ENCODE results near the gene FAM8A1. TPM values are rescaled to one million over a fixed set of nuclear protein-coding genes. Genes with fewer than 3 reads are reported as not detected.
A peak's percentile ranks its signal among the peaks of the same experiment; 100 is the strongest.

Gene FAM8A1
- total RNA-seq, 1 donor from 2014 or later = 15.1 TPM

- intact Hi-C loops (cut with DNase I) = no loop called here
- DNase-seq (ENCODE audit: low spot score) = no peak
These were observed 4.0 kb upstream of the FAM8A1 start for GRCh38 chr6:17596085-17596484.

GRCh38 chr6:17600527-17601385, 654 bp downstream of the FAM8A1 start:
- DNase-seq (ENCODE audit: low spot score) = peak; percentile 86
- intact Hi-C loops (cut with DNase I) = loop anchor here (2.0 kb wide), 1 partner anchor 106 kb away; the partner anchor contains the start of gene NUP153

- intact Hi-C loops (cut with DNase I) = loop anchor here (2.0 kb wide), 1 partner anchor 105 kb away; the partner anchor contains the start of gene NUP153
These were observed 1.2 kb downstream of the FAM8A1 start for GRCh38 chr6:17601386-17601703.

DNA sequence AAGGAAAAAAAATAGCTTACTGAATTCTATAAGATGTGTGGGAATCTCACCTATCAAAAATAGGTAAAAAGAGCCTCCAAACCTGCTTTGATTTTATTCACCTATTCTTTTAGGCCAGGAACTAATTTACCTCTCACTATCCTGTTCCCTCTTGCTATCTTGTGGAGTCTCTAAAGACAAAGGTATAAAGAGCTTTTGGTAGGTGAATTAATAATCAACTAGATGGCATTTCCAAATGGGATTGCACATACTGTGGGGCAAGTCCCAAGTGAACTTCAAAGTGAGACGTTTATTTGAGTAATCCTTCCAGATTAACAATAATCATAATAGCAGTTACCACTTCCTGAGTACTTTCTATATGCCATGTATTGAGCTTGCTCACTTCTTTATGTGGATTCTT, 2.8 kb downstream of the FAM8A1 start:
- DNase-seq (ENCODE audit: low spot score) = no peak
- intact Hi-C loops (cut with DNase I) = no loop called here

More at GRCh38 chr6:17601386-17601703, 1.2 kb downstream of the FAM8A1 start:
- DNase-seq (ENCODE audit: low spot score) = no peak

- intact Hi-C loops (cut with DNase I) = no loop called here
- no peak for DNase-seq (ENCODE audit: low spot score)
These were observed 6.5 kb downstream of the FAM8A1 start for GRCh38 chr6:17606606-17607005.

DNA sequence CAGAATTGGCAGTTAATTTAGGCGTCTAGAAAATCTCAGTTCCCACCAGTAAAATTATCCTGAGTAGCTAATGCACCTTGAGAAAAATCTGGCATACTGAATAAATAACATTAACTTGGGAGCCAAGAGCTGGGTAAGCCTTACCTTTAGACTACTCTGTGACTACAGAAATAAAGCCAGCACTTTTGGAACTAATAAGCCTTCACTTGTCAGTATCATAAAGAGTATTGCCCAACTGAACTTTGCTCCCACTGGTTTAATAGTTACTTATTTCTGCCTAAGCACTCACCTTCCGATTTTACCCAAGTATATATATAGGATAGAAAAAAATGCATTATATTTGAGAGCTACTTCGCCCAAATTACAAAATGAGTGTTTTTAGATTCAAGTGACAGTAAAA, 10.7 kb downstream of the FAM8A1 start:
- intact Hi-C loops (cut with DNase I) = no loop called here
- no peak for DNase-seq (ENCODE audit: low spot score)

DNA sequence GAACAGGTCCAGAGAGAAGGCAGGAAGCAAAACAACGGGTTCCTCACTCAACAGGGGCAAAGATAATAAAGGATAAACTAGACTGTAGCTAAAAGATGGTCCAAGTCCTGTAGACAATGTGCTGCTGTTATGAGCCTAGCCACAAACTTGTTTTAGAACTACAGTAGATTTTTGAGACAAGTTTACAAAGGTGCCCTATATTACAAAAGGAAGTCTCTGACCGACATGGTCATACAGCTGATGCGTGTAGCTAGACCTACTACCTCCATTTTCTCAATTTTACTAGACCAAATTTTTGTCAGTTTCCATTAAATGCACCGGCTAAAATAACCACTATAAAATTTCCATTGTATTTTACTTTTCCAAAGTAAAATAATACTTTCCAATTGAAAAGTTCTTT, 11.9 kb downstream of the FAM8A1 start:
- intact Hi-C loops (cut with DNase I) = no loop called here

GRCh38 chr6:17615794-17616193, 15.7 kb downstream of the FAM8A1 start:
- no peak for DNase-seq (ENCODE audit: low spot score)
- intact Hi-C loops (cut with DNase I) = no loop called here

More for the DNA sequence above, 11.9 kb downstream of the FAM8A1 start:
- DNase-seq (ENCODE audit: low spot score) = no peak

DNA sequence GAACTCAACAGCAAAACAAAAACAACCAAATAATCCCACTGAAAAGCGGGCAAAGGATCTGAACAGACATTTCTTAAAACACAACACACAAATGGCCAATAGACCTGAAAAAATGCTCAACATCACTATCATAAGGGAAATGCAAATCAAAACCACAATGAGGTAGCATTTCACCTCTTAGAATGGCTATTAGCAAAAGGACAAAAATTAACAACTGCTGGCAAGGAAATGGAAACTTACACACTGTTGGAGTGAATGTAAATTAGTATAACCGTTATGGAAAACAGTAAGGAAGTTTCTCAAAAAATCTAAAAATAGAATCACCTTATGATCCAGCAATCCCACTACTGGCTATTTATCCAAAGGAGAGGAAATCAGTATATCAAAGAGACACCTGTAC, 20.9 kb downstream of the FAM8A1 start:
- no peak for DNase-seq (ENCODE audit: low spot score)
- intact Hi-C loops (cut with DNase I) = no loop called here

DNA sequence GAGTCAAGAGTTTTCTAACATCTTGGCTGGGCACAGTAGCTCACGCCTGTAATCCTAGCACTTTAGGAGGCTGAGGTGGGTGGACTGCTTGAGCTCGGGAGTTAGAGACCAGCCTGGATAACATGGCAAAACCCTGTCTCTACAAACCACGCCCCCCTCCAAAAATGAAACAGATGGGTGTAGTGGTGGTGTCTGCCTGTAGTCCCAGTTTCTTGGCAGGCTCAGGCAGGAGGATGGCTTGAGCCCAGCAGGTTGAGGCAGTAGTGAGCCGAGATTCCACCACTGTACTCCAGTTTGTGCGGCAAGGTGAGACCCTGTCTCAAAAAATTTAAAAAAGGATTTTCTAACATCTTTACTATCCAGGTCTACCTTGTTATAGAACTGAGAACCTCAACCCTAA, 22.0 kb downstream of the FAM8A1 start:
- intact Hi-C loops (cut with DNase I) = no loop called here
- no peak for DNase-seq (ENCODE audit: low spot score)

- DNase-seq (ENCODE audit: low spot score) = no peak
- intact Hi-C loops (cut with DNase I) = no loop called here
These were observed 24.3 kb downstream of the FAM8A1 start for GRCh38 chr6:17624396-17624795.

DNA sequence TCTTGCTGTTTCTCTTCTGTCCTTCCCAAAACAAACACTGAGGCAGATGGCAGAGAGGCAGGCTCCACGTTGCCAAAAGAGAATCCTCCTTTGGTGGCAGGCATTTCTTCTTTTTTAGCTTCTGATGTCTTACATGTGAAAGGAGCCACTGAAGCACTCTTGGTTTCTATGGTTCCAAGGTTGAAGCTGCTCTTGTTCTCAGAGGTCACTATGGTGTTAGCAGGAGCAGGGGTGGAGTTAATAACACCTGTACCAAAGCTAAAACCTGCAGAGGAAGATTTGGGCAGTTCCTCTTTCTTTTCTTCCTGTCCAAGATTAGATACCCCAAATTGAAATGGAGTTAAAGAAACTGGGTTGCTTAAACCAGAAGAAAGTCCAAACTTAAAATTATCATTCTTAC, 28.8 kb downstream of the FAM8A1 start:
- no peak for DNase-seq (ENCODE audit: low spot score)
- intact Hi-C loops (cut with DNase I) = no loop called here

DNA sequence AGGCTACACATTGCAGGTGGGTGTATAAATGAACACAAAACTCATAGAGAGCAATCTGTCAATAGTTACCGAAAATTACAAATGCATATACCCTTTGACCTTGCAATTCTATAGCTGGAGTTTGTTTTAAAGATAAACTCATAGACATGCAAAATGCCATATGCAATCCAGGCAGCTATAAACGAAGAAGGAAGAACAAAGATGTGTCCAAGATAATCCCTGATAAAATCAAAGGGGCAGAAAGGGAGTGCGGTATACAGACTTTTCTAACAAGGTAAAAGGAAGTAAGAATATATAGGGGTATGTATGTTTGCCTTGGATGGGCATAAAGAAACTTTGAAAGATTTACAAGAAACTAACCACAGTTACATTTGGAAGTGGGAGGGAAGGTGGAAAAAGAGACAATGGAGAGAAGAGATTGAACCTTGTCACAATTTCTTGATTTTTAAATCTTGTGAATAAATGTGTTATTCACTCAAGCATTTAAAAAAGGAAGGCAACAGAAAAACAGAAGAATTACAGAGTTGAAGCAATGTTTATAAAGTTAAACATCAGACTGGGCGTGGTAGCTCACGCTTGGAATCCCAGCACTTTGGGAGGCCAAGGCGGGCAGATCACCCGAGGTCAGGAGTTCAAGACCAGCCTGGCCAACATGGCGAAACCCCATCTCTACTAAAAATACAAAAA, 29.9 kb downstream of the FAM8A1 start:
- intact Hi-C loops (cut with DNase I) = no loop called here
- DNase-seq (ENCODE audit: low spot score) = no peak

DNA sequence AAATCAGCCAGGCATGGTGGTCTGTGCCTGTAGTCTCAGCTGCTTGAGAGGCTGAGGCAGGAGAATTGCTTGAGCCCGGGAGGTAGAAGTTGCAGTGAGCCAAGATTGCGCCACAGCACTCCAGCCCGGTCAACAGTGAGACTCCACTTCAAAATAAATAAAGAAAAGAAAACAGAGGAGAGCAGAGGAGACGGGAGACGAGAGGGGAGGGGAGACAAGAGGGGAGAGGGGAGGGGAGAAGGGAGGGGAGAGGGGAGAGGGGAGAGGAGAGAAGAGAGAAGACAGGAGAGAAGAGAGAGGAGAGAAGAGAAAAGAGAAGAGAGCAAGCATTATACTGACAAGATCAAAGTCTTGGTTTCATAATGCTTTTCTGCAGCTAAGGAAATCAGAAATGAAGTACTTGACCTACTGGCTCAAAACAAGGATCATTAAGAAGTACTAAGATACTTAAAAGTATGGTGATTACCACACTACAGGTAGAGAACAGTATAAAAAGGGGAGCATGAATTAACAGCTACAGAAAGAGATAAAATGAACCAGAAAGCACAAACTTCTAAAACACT, 30.5 kb downstream of the FAM8A1 start:
- intact Hi-C loops (cut with DNase I) = no loop called here
- DNase-seq (ENCODE audit: low spot score) = no peak

DNA sequence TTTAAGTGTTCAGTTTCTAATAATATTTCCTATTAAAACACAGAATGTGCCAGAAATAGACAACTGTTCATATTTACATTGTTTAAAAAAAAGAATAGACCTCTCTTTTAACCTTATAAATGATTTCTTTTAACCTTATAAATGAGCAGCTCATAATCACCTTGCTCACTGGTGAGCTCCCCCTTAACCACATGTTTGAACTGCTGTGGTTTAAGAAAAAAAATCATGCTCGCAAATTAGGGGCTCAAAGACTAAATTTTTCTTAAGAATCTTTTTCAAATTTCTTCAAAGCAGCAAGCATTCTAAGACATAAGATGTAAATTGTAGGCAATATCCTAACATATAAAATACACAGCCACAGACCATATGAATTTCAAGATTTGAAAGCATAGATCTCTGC, 32.8 kb downstream of the FAM8A1 start:
- DNase-seq (ENCODE audit: low spot score) = no peak
- intact Hi-C loops (cut with DNase I) = no loop called here

- intact Hi-C loops (cut with DNase I) = no loop called here
- no peak for DNase-seq (ENCODE audit: low spot score)
These were observed 33.5 kb downstream of the FAM8A1 start for GRCh38 chr6:17633465-17634188.

GRCh38 chr6:17635568-17635967, 35.5 kb downstream of the FAM8A1 start:
- intact Hi-C loops (cut with DNase I) = no loop called here
- no peak for DNase-seq (ENCODE audit: low spot score)

DNA sequence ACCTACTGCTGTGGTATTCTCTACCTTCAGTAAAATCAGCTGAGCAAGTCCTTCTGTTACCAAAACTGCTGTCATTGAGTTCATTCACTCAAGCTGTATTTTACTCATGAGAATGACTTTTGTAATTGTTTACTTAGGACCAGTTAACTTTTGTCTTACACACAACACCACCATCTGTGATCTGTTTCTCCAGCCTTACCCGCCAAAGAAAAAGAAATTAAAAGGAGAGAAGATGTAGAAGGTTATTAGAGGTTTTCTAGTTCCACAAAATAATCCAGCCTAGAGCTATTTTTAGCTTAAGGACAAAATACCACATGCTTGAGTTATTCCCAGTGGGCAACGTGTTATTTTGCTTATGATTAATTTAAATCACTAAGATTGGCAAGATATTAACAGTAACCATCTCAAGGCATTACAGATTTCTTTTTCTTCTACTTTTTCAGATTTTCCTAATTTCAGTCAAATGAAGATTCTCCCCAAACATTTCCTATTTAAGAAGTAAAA, 38.2 kb downstream of the FAM8A1 start:
- intact Hi-C loops (cut with DNase I) = no loop called here
- no peak for DNase-seq (ENCODE audit: low spot score)

DNA sequence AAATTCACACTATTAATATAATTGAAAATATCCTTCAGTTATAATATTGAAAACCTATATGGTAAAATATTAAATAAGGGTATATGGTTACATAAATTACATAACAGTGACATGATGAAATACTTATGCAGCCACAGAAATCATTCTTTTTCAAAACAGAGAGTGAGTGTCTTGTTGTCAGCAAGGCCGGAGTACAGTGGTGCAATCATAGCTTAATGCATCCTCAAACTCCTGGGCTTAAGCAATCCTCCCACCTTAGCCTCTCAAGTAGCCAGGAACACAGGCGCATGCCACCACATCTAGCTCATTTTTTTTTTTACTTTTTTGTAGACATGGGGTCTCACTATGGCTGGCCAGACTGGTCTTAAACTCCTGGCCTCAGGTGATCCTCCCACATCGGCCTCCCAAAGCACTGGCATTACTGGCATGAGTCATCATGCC, 40.4 kb downstream of the FAM8A1 start:
- intact Hi-C loops (cut with DNase I) = no loop called here
- no peak for DNase-seq (ENCODE audit: low spot score)

DNA sequence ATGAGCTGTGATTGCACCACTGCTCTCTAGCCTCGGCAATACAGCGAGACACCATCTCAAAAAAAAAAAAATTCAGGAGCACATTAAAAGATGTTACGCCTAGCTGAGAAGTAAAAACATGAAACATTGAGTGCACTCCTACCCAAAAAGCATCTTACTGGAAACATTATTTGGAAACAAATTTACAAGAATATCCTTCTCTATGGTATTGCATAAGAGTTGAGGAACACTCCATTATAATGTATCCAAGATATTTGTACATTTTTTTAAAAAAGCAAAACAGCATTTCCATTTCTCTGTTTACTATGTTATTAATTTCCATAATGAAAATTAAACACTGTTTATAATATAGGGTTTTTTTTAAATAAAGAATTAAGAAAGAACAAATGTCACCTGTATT, 48.6 kb downstream of the FAM8A1 start:
- DNase-seq (ENCODE audit: low spot score) = no peak
- intact Hi-C loops (cut with DNase I) = no loop called here
